ELF-1 (cell line): ENCODE results near the gene PXMP2.
"Not testable (repeated sequence)": the region's sequence is repeated elsewhere in the genome, so short reads cannot be mapped to it uniquely, and the experiment has no call there.

Source experiments
- DNase-seq: peaks from one replicate; pipeline ENCODE4 v3.0.0-alpha.2; 2016; ENCODE audit warnings: low read depth, low spot score

PXMP2 gene

GRCh38 chr12:132748319-132748718 lies 60.9 kb downstream of the PXMP2 start:
- no peak for DNase-seq

- DNase-seq, result not testable (repeated sequence)
These were observed 66.3 kb downstream of the PXMP2 start for GRCh38 chr12:132753670-132754069.

- DNase-seq, result no peak
These were observed 67.0 kb downstream of the PXMP2 start for GRCh38 chr12:132754160-132754932.
